GM19351 (cell line): ENCODE measurements around the gene SKIC8.

Experiments
- ATAC-seq: cut with Tn5 transposase; IDR thresholded peaks from one replicate; pipeline ENCODE4 v1.9.1; 2021; ENCODE audit warnings: mild to moderate bottlenecking, moderate library complexity; ENCODE audit not compliant: unreplicated experiment

The SKIC8 gene

DNA sequence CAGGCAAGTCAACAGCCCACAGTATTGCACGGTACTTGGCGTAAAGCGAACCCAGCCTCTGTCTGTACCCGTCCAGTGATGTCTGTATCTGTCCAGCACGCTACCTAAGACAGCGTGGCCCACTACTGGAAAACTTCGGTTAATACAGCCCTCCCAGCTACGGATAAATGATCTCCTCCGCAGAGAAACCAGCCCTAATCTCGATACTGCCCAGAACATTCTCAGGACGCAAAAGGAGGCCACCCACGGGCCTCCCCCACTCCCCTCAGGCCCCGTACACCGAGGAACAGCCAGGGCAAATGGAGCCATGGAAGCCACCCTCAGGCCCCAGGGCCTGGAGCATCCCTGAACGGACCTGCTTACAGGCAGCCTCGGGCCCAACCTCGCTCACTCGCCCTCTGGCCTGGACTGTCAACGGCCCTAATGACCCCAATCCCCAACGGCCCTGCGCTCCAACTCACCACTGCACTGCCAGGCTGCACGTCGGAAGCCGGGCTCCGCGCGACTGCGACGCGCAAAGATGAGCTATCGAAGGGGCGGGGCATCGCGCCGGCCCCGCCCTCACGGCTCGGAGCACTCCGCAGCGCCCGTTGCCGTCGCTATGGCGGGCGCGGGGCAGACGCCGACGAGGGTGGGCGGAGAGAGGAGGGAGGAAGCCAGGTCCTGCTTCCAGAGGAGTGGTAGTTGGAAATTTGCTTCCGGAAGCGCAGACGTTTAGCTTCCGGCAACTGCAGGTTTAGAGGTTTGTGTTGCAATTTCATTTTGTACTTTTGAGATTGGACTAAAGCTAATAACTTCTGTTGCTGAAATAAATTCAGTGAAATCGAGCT is at the start of gene SKIC8:
Gene SKIC8 (minus strand): TSS at position 509 of the 830 bp plus-strand sequence. CDS start 3,923 bp downstream, outside the sequence.
- peak; percentile 81 for ATAC-seq

DNA sequence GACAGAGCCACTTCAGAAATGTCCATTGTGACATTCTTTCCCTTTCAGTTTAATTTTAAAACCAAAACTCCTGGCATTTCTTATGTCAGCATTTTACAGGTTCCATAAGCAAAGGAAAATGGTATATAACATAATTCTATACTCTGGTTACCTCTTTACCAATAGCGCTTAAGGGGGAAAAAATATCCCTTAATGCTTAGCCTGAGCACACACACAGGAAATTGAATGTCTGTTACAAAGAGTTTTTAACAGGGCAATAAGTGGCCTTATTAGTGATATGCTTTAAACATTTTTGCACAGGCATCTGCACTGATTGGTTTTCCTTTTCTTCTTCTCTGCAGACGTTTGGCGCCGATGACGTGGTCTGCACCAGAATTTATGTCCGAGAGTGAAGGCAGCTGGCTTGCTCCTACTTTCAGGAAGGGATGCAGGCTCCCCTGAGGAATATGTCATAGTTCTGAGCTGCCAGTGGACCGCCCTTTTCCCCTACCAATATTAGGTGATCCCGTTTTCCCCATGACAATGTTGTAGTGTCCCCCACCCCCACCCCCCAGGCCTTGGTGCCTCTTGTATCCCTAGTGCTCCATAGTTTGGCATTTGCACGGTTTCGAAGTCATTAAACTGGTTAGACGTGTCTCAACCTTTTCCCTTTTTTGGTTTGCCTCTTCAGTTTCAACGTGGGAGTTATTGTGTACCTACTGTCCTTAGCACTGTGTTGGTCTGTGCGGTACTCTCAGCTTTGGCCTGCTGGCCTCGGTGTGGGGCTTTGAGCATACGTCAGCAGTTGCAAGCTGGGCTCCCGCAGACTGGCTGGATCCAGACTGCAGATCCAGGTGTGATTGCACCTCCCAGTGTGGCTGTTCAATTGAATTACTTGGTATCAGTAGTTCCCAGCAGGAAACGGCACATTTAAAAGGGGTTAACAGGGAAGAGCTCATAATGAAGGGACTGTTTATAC is 48.5 kb upstream of the SKIC8 start:
- ATAC-seq = no peak

DNA sequence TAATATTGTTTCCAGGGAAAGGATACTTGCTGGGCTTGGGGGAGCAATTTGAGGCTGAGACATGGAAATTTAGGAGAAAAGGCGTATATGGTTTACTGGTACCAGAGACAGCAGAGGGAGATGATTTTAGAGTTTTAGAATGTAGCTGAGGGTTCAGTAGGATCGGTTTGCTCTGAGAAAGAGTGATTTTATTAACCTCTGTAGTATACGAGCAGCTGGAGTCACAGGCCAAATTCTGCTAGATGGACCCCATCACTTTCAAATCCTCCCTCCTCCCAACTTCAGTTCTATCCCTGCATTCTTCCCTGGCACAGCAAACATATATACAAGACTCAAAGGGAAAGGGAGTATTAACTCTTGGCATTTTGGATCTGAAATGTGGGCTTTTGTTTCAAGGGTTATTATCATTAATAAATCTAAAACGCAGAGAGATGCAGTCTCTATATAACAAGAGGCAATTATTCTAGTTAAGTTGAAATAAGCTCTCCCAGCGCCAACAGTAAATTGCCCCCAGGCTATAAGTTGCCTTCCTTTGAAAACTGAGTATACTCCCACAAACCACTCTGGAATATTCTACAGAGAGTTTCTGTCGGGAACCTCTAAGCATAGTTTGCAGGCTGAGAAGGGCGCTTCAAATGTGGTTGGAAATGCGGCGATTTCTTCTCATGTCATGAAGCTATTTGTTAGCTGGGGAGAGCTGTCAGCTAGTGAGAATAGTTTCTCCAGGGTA is 46.2 kb upstream of the SKIC8 start:
- ATAC-seq = no peak

DNA sequence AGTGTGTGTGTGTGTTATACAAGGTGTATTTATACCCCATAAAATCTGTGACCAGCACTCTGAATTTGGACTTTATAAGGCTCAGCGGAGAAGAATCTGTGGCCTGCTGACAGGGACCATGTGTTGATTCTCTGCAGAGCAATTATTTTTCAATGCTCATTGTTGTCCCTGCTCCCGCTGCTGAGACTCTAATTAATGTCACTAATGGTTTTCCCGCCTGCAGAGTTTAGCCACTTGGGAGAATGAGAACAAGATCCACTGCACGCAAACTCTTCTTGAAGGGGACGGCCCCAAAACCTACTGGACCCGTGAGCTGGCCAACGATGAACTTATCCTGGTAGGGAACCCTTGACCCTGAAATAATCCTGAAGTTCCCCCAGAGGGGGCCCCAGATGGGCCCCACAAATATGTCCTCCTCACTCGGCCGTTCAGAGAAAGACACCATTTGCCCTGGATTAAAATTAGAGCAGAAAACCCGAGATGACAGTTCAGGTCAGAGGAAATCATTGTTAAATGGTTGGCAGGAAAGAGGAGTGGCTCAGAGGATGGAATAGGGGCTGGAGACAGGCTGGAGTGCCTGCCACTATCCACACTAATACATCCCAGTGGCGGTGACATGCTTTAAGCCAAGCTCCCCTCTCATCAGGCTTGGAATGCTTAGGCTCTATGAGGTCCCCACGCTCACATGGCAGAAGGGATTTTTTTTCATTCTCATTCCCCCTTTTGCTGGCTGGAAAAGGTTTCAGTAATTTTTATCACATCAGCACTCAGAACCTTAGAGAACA is 44.1 kb upstream of the SKIC8 start:
- no peak for ATAC-seq

DNA sequence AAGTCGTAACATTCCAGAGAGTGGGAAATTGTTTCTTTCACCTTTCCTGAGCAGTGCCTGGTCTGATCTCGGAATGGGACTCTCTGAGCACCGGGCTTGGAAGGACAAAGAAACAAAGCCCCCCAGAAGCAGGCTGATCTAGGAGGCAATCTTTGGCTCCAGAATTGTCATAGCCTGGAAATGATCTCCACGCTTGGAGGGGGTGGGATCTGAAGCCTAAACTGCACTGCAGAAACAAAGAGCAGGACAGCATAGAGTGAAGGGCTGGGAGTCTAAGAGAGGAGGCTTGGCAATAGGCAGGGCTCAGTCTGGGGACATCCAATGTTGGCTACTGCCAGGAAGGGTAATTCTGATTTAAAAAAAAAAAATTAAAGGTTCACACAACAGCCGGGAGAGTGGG is 42.6 kb upstream of the SKIC8 start:
- ATAC-seq = no peak

DNA sequence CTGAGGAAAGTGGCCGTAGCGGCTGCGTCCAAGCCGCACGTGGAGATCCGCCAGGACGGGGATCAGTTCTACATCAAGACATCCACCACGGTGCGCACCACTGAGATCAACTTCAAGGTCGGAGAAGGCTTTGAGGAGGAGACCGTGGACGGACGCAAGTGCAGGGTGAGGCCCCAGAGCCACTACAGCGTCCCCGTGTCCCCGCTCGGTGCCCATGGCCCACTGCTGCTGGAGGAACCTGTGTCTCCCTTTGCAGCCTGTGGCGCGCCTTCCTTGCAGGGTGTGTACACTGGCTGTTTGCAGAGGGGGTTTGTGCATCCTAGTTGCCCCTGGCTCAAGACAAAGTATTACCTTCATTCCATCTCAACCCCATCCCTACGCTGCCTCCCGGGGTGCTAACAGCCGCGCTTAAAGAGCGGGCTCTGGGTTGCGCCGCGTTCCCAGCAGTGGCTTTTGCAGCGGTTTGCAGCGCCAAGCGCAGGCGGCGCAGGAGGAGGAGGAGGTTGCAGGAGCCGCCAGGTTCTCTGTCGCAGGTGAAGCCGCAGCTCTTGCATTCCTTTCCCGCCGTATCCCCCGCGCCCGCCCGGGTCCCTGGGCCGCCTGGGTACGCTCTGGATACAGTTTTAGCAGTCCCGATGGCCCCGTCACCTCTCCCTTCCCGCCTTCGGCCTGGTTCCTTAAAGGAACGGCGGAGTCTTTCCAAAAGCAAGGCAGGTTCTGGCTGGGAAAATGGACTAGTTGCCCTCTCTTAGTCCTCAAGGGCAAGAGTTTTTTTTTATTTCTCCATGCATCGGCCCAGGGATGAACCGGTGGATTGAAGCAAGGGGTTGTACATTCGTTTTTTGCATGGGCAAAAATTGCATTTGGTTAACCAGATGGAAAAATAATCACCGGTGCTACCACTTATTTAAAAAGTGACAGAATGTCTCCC is 41.9 kb upstream of the SKIC8 start:
- no peak for ATAC-seq

DNA sequence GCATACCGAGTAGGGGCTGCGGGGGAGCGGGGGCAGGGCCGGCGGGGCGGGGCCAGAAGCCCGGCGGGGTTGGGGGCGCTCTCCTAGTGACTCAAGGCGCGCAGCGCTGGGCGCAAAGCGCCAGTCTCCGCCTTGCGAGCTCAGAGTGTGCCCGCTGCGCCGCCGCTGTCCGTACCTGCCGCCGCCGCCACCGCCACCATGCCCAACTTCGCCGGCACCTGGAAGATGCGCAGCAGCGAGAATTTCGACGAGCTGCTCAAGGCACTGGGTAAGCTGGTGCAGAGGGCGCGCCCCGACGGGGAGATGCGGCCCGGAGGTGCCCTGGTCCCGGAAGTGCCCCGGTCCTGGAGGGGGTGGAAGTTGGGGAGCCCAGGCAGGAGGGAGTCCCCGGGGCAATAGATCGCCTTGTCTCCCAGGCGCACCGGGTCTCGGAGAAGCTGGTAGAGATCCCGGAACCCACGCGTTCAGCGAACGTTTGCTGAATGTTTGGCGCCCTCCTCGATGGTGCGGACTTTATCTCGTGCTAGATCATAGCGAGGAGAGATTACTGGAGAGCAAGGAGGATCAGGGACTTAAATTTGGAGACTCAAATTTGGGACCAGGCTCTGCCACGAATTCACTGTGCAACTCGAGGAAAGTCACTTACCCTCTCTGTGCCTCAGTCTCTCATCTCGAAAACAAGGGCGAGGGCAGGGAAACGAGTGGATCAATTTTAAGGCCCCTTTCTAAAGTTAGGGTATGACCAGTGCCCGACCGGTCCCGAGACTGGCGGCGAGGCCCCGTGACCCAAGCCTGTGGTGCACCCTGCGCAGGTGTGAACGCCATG is 41.0 kb upstream of the SKIC8 start, which contains the start of gene CRABP1:
Gene CRABP1 (plus strand): TSS at position 123 of the 826 bp plus-strand sequence. CDS start 76 bp downstream, at position 199.
- no peak for ATAC-seq

DNA sequence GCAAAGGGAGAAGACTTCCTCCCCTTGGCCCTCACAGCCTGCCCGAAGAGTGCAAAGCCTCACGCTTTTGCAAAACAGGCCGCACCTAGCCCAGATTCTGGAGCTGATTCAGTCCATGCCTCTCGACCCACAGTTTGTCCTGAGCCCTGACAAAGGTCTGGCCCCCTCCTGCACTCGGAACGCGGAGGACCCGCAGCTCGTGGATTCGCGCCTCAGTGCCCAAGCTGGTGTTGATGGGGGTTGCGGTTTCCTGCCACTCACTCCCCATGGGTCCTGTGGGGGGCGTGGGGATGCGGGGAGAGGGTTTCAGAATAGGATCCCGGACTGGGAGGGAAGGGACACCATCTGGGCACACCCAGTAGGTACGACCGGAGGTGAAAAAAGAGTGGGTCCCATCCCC is 40.1 kb upstream of the SKIC8 start:
- no peak for ATAC-seq

DNA sequence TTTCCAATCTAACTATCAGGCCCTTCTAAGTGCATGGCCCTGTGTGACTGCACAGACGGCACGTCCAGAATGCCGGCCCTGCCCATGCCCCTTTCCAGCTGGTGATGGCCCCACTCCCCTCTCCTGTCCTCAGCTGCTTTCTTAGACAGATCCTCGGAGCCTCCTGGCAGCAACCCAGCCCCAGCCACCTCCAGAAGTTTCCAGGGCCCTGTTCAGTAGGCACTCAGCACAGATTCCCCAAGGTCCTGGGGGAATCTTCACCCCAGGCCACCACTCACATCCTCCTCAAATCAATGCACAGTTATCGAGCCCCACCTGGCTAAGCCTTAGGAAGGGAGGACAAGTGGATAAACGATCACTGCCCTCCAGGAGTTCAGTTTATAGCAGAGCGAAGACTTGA is 39.4 kb upstream of the SKIC8 start:
- ATAC-seq = no peak

DNA sequence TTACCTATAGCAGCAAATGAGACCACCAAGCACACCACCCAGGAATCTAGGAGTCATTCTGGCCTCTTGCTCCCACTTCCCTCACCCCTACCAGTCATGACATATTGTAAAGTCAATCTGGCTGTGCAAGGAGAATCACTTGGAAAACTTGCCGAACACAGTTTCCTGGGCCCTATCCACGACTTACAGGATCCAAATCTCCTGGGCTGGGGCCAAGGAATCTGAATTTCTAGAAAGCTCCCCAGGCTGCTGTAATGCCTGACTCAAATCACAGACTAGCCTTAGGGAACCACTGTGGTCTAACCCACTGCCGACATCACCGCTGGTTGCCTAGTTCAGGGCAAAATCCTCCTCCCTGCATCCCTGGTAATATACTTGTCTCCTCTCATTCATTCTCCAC is 36.6 kb upstream of the SKIC8 start:
- no peak for ATAC-seq

DNA sequence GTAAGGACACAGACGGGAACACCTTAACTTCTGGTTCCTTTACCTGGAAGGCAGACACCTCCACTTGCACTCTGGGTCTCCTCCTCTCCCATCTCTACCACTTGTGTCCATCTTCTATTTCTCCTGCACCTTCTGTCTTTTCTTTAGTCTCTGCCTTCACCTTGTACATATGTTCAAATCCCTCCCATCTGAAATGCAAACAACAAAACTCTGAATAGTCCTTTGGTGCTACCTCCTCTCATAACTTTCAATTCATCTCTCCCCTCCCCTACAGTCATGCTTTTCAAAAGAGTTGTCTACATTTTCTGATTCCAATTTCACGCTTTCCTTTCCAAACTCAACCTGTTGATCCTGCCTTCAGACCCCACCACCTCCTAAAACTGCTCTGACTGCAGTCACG is 35.4 kb upstream of the SKIC8 start:
- ATAC-seq = no peak

DNA sequence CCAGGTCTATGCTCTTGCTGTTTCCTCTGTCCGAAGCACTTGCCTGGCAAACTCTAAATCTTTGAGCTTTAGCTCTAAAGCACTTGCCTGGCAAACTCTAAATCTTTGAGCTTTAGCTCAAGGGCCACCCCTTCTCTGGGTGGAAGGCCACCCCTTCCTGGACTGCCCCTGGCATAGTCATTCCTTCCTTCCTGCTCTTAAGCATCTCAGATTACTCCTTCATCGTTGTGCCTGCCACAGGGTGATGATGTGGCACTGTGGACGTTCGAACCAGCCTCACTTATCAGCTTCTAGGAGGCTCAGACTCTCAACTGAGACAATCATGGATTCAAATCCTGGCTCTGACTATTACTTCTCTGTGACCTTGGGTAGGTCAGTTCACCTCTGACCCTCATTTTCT is 30.2 kb upstream of the SKIC8 start:
- ATAC-seq = no peak

DNA sequence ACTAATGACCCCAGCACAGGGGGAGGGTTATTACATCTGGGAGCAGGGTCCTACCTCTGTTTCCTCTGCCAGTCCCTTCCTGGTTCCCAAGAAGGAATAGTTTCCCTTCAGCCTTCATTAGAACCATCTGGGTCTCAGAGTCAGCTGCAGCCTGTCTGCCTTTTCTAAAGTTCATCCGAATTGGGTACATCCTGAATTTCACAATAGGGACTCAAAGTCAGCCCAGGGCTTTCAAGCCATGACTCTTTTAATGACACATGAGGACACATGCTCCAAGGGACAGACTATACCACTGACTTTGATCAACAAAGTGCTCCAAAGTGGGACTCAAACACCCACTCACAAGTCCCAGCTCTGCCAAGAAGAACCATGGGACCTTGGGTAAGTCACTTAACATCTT is 28.1 kb upstream of the SKIC8 start:
- no peak for ATAC-seq

DNA sequence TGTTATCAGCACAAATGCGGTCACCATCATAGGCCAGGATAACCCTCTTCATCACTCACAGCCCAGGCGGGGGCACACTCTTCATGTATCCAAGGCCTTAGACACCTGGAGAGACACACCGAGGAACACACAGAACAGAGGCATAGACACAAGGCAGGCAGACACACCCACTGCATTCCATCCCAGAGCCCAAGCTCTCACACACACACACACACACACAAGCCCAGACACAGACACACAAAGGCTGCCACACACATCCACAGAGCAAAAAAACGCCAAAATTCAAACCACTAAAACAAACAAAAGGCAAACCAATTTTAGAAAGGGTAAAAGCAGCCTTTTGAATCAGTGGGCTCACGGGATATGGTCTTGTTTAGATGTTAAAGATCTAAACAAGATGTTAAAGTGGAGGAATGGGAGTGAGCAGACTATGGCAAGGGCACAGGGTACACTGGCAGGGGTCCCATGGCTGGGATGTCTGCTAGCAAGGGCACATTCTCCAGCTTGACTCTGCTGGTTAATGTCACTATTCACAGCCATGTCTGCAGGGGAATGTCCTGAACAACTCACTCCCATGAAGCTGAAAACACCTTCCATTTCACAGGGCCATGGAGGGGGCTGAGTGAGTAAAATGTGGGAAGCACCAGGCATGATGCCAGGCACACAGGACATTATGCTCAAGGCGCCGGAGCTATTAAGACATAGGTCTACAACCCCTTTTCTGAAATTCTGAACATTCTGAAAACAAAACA is 25.9 kb upstream of the SKIC8 start:
- no peak for ATAC-seq

DNA sequence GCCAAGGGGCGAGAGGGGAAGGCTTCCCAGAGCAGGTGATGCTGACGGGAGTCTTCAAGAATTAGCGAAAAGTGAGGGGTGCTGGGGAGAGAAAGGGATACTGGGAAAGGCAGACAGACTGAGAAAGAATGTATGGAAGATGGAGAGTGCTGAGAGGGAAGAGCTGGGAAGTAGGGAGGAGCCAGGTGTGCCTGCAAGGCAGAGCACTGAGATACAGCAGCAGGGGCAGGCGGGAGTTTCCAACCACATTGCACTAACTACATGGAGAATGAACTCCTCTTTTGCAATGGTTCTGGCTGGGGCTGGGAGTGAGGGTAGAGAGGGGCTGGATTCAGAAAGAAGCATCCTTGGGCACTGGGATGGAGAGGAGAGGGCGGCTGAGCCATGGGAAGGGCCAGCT is 24.7 kb upstream of the SKIC8 start:
- ATAC-seq = no peak

DNA sequence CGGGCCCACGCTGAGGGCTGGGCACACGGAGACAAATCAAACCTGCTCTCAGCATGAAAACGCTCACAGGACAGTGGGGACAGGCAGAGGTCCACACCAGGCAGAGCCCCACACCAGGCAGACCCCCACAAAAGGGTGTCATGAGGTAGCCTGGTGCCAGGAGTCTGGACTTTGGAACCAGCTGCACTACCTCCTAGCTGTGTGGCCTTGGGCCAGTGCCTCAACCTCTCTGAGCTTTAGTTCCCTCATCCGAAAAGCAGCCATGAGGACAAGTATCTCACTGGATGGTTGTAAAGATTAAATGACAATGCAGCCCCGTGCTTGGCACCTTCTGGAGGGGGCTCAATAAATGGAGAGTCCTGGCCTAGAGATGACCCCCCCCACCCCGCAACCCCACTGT is 24.3 kb upstream of the SKIC8 start:
- ATAC-seq = no peak

DNA sequence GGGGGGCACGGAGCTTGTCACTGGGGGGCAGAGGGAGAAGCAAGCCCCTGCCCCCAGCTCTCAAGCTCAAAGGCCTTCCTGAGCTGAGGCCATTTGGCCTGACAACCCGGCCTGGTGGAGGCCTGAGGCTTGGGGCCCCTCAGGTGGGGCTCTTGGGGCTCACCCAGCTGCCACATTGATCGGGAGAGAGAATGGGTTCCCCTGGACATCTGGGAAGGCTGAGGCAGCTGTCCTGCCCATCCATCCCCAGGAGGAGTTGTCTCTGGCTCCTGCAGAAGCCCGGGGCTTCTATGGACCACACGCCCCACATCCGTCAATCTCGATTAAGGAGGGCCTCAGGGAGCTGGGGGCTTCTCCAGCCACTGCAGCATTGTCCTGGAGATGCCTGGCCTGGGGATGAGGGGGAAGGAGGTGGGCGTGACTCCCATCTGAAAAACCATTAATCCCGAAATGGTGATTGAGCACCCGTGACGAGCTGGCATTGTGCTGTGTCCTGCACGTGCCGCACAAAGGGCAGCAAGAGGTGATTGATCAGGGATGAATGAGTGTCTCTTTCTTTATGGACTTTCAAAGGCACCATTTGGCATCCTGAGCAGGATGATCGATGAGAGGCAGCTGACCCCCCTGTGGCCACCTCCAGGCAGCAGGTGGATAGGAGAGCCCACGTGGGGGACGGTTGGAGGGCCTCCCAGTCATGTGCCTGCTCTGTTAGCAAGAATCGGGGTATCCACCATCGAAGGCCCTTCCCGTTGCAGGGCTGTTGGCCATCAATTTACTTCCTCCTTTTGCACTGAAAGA is 23.5 kb upstream of the SKIC8 start:
- no peak for ATAC-seq
